OCI-LY3 (cell line): ENCODE results near the gene KRT14.

Experiments used
- H2AFZ ChIP-seq: fragments of 200-600, 300-600 bp; shearing (Covaris generic); 2 replicates; pipeline ENCODE4 v1.6.0; 2014; ENCODE audit warnings: antibody characterized with exemption, low read depth, low read length
- H3K27ac ChIP-seq: fragments of 200-600, 300-600 bp; sonication (generic); 2 replicates; pipeline ENCODE4 v1.5.1; 2014; ENCODE audit warnings: mild to moderate bottlenecking, low read length, moderate library complexity, mixed read lengths
- H3K27me3 ChIP-seq: fragments of 200-600, 300-600 bp; sonication (generic); 2 replicates; pipeline ENCODE4 v1.6.1; 2014; ENCODE audit warnings: low read depth, low read length, mixed read lengths
- H3K36me3 ChIP-seq: fragments of 200-600, 300-600 bp; sonication (generic); replicated peaks from 2 replicates; pipeline ENCODE3; 2014; ENCODE audit warnings: low read depth, low read length, mixed read lengths
- H3K4me1 ChIP-seq: fragments of 300-600, 200-600 bp; sonication (generic); 2 replicates; pipeline ENCODE4 v1.6.1; 2014; ENCODE audit warnings: low read length, mixed read lengths
- H3K4me2 ChIP-seq: fragments of 200-600, 300-600 bp; sonication (generic); 2 replicates; pipeline ENCODE4 v1.6.1; 2014; ENCODE audit warnings: low read length, mixed read lengths
- H3K4me3 ChIP-seq: fragments of 300-600, 200-600 bp; sonication (generic); 2 replicates; pipeline ENCODE4 v1.5.1; 2014; ENCODE audit warnings: antibody characterized with exemption, mild to moderate bottlenecking, low read length, moderate library complexity
- H3K79me2 ChIP-seq: fragments of 300-600, 200-600 bp; shearing (Covaris generic); 2 replicates; pipeline ENCODE4 v1.6.1; 2014; ENCODE audit warnings: mild to moderate bottlenecking, low read length, mixed read lengths
- H3K9ac ChIP-seq: fragments of 300-600, 200-600 bp; shearing (Covaris generic); 2 replicates; pipeline ENCODE4 v1.6.0; 2014; ENCODE audit warnings: mild to moderate bottlenecking, low read length, moderate library complexity
- H3K9me3 ChIP-seq: fragments of 200-600, 300-600 bp; shearing (Covaris generic); 2 replicates; pipeline ENCODE4 v1.6.1; 2014; ENCODE audit warnings: low read length, mixed read lengths; ENCODE audit not compliant: insufficient read depth
- H4K20me1 ChIP-seq: fragments of 200-600, 300-600 bp; sonication (generic); 2 replicates; pipeline ENCODE4 v1.6.1; 2016; ENCODE audit warnings: low read length, mixed read lengths; ENCODE audit not compliant: insufficient read depth
- EZH2phosphoT487 ChIP-seq: fragments of 200-600 bp; shearing (Covaris generic); IDR thresholded peaks from 2 replicates; pipeline ENCODE4 v1.6.1; 2018; ENCODE audit warnings: antibody characterized with exemption, mixed run types, low read depth
- TF ChIP-seq, protein P1 (sequence below): fragments of 200-600, 300-600 bp; sonication (generic); IDR thresholded peaks from 2 replicates; pipeline ENCODE4 v1.5.1; 2014; ENCODE audit warnings: antibody characterized with exemption, low read length, low read depth

Gene KRT14

DNA sequence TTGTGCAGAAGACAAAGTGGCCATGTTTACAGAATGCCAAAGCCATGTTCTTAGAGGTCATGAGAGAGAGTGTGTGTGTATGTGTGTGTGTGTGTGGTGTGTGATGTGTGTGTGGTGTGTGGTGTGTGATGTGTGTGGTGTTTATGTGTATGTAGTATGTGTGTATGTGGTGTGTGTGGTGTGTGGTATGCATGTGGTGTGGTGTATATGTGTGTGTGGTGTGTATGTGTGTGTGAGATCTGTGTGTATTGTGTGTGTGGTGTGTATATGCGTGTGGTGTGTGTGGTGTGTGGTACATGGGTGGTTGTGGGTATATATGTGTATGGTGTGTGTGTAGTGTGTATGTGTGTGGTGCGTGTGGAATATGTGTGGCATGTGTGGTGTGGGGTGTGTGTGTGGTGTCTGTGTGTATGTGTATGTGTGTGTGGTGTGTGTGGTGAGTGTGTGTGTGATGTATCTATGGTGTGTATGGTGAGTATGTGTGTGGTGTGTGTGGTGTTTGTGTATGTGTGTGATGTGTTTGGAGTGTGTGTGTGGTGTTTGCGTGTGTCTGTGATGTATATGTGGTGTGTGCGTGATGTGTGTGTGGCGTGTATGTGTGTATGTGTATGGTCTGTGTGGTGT, 45.9 kb upstream of the KRT14 start:
- Histone ChIP-seq H3K36me3 (no peaks in the 10 kb centered on the region), H3K27me3 (no peaks in the 10 kb centered on the region), H2AFZ (no peak overlapping the region), H3K79me2 (no peaks in the 10 kb centered on the region), H3K4me1 (no peaks in the 10 kb centered on the region), H3K4me2 (no peak overlapping the region), H4K20me1 (no peaks in the 10 kb centered on the region), H3K27ac (no peak overlapping the region), H3K4me3 (no peak overlapping the region), H3K9ac (no peak overlapping the region), H3K9me3 (no peaks in the 10 kb centered on the region)
- no peak for TF ChIP-seq EZH2phosphoT487
- TF ChIP-seq, protein P1, sequence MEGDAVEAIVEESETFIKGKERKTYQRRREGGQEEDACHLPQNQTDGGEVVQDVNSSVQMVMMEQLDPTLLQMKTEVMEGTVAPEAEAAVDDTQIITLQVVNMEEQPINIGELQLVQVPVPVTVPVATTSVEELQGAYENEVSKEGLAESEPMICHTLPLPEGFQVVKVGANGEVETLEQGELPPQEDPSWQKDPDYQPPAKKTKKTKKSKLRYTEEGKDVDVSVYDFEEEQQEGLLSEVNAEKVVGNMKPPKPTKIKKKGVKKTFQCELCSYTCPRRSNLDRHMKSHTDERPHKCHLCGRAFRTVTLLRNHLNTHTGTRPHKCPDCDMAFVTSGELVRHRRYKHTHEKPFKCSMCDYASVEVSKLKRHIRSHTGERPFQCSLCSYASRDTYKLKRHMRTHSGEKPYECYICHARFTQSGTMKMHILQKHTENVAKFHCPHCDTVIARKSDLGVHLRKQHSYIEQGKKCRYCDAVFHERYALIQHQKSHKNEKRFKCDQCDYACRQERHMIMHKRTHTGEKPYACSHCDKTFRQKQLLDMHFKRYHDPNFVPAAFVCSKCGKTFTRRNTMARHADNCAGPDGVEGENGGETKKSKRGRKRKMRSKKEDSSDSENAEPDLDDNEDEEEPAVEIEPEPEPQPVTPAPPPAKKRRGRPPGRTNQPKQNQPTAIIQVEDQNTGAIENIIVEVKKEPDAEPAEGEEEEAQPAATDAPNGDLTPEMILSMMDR = no peak

DNA sequence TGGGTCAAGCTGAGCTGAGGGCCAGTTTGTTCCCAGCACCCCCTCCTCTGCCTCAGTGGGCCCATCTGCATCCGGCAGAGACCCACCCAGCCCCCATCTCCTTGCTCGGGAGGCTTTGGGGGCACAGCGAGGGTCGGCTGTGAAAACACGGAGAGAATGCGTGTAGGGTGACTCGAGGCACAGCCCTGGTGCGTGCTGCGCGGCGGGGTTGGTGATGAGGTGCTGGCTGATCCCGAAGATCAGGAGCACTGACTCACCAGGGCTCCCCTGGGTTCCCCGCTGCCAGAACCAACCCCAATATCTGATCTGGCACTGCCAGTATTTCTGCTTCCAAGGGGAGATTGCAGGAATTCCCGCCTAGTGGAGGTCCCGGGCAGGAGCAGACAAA, 45.2 kb upstream of the KRT14 start:
- Histone ChIP-seq H4K20me1 (no peaks in the 10 kb centered on the region), H2AFZ (no peak overlapping the region), H3K79me2 (no peaks in the 10 kb centered on the region), H3K9me3 (no peaks in the 10 kb centered on the region), H3K36me3 (no peaks in the 10 kb centered on the region), H3K4me1 (no peaks in the 10 kb centered on the region), H3K27me3 (no peaks in the 10 kb centered on the region), H3K9ac (no peak overlapping the region), H3K27ac (no peak overlapping the region), H3K4me3 (no peak overlapping the region), H3K4me2 (no peak overlapping the region)
- TF ChIP-seq, protein P1 = no peak
- TF ChIP-seq EZH2phosphoT487 = no peak

GRCh38 chr17:41631025-41631897, 44.6 kb upstream of the KRT14 start:
- H3K27me3 ChIP-seq = no peaks in the 10 kb centered on the region
- H3K4me3 ChIP-seq = no peak overlapping the region
- TF ChIP-seq, protein P1 = no peak
- no peak for TF ChIP-seq EZH2phosphoT487
- H3K4me1 ChIP-seq = no peaks in the 10 kb centered on the region
- no peaks in the 10 kb centered on the region for H4K20me1 ChIP-seq
- no peak overlapping the region for H3K4me2 ChIP-seq
- no peak overlapping the region for H3K9ac ChIP-seq
- no peak overlapping the region for H3K27ac ChIP-seq
- no peaks in the 10 kb centered on the region for H3K36me3 ChIP-seq
- H3K79me2 ChIP-seq = no peaks in the 10 kb centered on the region
- no peak overlapping the region for H2AFZ ChIP-seq
- no peaks in the 10 kb centered on the region for H3K9me3 ChIP-seq

DNA sequence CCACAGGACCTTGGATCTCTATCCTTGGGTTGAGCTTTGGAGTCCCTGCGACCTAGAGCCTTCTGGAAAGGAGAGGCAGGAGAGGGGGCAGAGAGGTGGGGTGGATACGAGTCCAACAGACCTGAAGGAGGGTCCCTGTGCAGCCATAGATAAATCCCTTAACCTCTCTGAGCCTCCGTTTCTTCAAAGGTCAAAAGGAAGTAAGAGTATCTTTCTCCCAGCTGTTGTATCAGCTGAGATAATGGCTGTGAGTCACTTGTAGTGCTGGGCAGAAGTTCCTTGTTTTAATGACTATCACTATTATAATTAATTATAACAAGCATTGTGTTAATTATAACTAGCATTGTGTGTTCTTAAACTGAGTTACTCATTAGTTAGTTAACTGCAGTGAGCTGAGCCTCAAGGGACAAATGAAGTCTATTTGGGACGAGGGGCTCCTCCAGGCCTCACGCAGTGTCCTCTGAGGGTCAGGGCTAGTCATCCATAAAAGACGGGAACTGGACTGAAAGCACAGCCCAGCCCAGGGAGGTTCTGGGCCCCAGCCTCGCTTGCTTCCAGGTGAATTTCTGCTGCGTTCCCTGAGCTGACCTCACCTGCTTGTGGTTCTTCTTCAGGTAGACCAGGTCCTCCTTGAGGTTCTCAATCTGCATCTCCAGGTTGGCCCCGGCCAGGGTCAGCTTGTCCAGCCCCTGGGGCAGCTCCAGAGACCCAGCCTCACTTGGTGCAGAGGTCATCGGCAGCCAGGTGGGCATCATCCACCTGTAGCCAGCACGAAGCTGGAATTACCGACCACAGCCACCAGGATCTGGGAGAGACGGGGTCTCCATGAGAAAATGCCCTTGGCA, 43.4 kb upstream of the KRT14 start:
- Histone ChIP-seq H3K27me3 (no peaks in the 10 kb centered on the region), H3K4me2 (no peak overlapping the region), H3K9ac (no peak overlapping the region), H3K79me2 (no peaks in the 10 kb centered on the region), H3K9me3 (no peaks in the 10 kb centered on the region), H3K36me3 (no peaks in the 10 kb centered on the region), H3K27ac (no peak overlapping the region), H2AFZ (no peak overlapping the region), H4K20me1 (no peaks in the 10 kb centered on the region), H3K4me3 (no peak overlapping the region), H3K4me1 (no peaks in the 10 kb centered on the region)
- TF ChIP-seq EZH2phosphoT487 = no peak
- TF ChIP-seq, protein P1 = no peak
